ENCODE results near the gene UBE2QL1.

UBE2QL1 gene

GRCh38 chr5:6448622-6449464 is at the start of gene UBE2QL1:
UBE2QL1 (plus strand) TSS chr5:6448859; CDS start chr5:6448894, 35 bp downstream.
- Mint-ChIP-seq H3K36me3 (ENCODE audit: low read depth) (no peaks in the 10 kb centered on the region), H3K4me1 (peaks cover 11% of the 10 kb centered on the region), H3K27me3 (peaks cover 51% of the 10 kb centered on the region), H3K27ac (no peak within 1 kb of the TSS), H3K4me3 (peak within 1 kb of the TSS; percentile 60), H3K9me3 (no peaks in the 10 kb centered on the region)
- ATAC-seq (peak; percentile 22), DNase-seq (peak; percentile 9)

GRCh38 chr5:6399980-6400910 is 48.4 kb upstream of the UBE2QL1 start:
- Mint-ChIP-seq H3K4me1 (peaks cover 4% of the 10 kb centered on the region), H3K27ac (no peak overlapping the region), H3K27me3 (peaks cover 2% of the 10 kb centered on the region), H3K4me3 (no peak overlapping the region), H3K9me3 (no peaks in the 10 kb centered on the region), H3K36me3 (ENCODE audit: low read depth) (no peaks in the 10 kb centered on the region)
- ATAC-seq = no peak
- no peak for DNase-seq

DNA sequence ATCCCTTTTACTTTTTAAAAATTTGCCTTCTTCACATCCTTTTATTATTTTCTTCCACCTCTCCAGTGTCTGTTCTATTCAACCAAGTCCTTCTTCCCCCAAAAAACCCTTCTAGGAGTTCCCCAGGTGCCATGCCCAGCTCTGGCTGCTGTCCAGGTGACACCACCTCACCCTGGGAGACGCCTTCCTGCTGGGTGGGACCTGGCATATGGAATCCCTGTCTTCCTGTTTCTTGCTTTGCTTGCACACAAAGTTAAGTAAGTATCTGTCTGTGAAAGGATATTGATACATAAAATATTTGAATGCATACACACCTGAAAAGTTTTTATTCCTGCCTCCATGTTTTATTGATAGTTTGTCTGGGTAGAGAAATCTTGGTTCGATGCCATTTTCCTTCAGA is 47.2 kb upstream of the UBE2QL1 start:
- H3K36me3 Mint-ChIP-seq (ENCODE audit: low read depth) = no peaks in the 10 kb centered on the region
- H3K27me3 Mint-ChIP-seq = peaks cover 8% of the 10 kb centered on the region
- H3K4me3 Mint-ChIP-seq = no peak overlapping the region
- ATAC-seq (no peak), DNase-seq (no peak)
- H3K9me3 Mint-ChIP-seq = no peaks in the 10 kb centered on the region
- no peak overlapping the region for H3K27ac Mint-ChIP-seq
- H3K4me1 Mint-ChIP-seq = peaks cover 4% of the 10 kb centered on the region

- Mint-ChIP-seq H3K27me3 (peaks cover 8% of the 10 kb centered on the region), H3K36me3 (ENCODE audit: low read depth) (no peaks in the 10 kb centered on the region), H3K27ac (no peak overlapping the region), H3K9me3 (no peaks in the 10 kb centered on the region), H3K4me3 (no peak overlapping the region), H3K4me1 (peaks cover 4% of the 10 kb centered on the region)
- ATAC-seq (peak; percentile 66), DNase-seq (no peak)
These were observed 45.7 kb upstream of the UBE2QL1 start for GRCh38 chr5:6402939-6403338.

- Mint-ChIP-seq H3K36me3 (ENCODE audit: low read depth) (no peaks in the 10 kb centered on the region), H3K27ac (no peak overlapping the region), H3K4me1 (peaks cover 7% of the 10 kb centered on the region), H3K4me3 (no peak overlapping the region), H3K27me3 (peaks cover 8% of the 10 kb centered on the region), H3K9me3 (no peaks in the 10 kb centered on the region)
- DNase-seq = no peak
- ATAC-seq = no peak
These were observed 45.2 kb upstream of the UBE2QL1 start for GRCh38 chr5:6403416-6403815.

GRCh38 chr5:6404129-6404528 is 44.5 kb upstream of the UBE2QL1 start:
- H3K4me3 Mint-ChIP-seq = no peak overlapping the region
- no peaks in the 10 kb centered on the region for H3K9me3 Mint-ChIP-seq
- no peak for DNase-seq
- no peak overlapping the region for H3K27ac Mint-ChIP-seq
- H3K27me3 Mint-ChIP-seq = peaks cover 8% of the 10 kb centered on the region
- no peak for ATAC-seq
- peaks cover 10% of the 10 kb centered on the region for H3K4me1 Mint-ChIP-seq
- H3K36me3 Mint-ChIP-seq (ENCODE audit: low read depth) = no peaks in the 10 kb centered on the region

DNA sequence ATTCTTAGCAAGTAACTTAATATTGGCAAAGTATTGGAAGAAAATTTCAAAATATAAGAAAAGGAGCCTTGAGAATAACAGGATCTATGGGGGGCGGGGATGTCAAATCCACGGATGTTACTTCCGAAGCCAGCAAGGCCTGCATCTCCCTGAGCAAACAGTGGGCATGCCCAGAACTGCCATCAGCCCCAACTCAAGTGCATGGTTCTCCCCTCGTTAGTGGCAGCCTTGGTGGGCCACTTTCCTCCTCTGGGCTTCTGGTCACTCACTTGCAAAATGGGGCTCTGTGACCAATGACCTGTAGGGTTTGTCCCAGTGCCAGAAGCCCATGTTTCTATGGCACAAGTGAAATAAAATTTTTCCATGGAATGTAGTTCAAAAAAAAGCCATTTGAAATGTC is 43.1 kb upstream of the UBE2QL1 start:
- Mint-ChIP-seq H3K4me3 (no peak overlapping the region), H3K9me3 (no peaks in the 10 kb centered on the region), H3K27me3 (peaks cover 8% of the 10 kb centered on the region)

DNA sequence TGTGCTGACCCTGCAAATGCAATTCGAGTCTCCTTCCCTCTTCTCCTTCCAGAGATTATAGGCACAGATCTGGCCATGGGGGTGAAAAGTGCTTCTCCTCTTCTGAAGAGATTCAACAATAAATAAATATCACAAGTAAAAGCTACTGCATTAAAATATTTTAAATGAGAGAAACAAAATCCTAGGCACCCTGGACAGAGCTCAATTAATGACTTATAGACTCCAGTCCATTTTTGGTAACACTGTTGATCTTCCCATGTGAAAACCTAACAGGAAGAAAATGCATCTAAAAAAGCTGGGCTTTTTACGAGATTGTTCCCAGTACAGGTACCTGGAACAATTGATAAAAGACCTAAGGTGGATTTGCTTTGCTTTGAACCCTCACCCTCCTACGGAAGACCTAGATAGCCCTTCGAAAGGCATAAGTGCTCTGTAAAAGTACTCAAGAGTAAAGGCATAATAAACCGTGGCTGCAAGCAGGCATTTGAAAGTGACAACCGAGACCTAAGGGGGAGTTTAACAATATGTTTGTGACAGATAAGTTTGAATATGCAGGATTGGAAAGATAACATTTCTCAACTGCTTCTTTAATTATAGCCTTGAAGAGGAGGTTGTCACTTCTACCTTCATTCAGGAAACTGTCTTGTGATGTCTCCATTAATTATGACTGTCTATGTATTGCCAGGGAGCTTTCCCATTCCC is 41.0 kb upstream of the UBE2QL1 start:
- no peak overlapping the region for H3K27ac Mint-ChIP-seq

More for the DNA sequence above, 43.1 kb upstream of the UBE2QL1 start:
- DNase-seq (no peak), ATAC-seq (no peak)
- Mint-ChIP-seq H3K27ac (no peak overlapping the region), H3K36me3 (ENCODE audit: low read depth) (no peaks in the 10 kb centered on the region), H3K4me1 (peaks cover 10% of the 10 kb centered on the region)

DNA sequence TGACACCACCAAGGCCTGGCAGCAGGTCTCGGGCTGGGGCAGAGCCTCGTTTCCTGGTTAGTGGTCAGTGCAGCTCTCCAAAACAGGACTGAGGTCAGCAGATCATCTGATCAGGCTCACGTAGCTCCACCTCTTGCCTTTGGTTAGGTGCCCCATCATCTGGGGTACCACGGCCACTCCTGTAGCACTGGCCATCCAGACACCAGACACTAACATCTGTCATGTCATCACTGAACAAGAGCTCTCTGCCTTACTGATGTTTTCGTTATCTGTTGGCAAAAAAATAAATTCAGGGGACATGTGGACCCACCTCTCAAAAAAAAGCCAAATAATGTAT is 40.4 kb upstream of the UBE2QL1 start:
- no peak for ATAC-seq
- peaks cover 8% of the 10 kb centered on the region for H3K4me1 Mint-ChIP-seq
- H3K27ac Mint-ChIP-seq = no peak overlapping the region

More for the DNA sequence above, 41.0 kb upstream of the UBE2QL1 start:
- Mint-ChIP-seq H3K9me3 (no peaks in the 10 kb centered on the region), H3K27me3 (peaks cover 7% of the 10 kb centered on the region), H3K36me3 (ENCODE audit: low read depth) (no peaks in the 10 kb centered on the region), H3K4me3 (no peak overlapping the region), H3K4me1 (peaks cover 10% of the 10 kb centered on the region)
- DNase-seq (no peak), ATAC-seq (no peak)

DNA sequence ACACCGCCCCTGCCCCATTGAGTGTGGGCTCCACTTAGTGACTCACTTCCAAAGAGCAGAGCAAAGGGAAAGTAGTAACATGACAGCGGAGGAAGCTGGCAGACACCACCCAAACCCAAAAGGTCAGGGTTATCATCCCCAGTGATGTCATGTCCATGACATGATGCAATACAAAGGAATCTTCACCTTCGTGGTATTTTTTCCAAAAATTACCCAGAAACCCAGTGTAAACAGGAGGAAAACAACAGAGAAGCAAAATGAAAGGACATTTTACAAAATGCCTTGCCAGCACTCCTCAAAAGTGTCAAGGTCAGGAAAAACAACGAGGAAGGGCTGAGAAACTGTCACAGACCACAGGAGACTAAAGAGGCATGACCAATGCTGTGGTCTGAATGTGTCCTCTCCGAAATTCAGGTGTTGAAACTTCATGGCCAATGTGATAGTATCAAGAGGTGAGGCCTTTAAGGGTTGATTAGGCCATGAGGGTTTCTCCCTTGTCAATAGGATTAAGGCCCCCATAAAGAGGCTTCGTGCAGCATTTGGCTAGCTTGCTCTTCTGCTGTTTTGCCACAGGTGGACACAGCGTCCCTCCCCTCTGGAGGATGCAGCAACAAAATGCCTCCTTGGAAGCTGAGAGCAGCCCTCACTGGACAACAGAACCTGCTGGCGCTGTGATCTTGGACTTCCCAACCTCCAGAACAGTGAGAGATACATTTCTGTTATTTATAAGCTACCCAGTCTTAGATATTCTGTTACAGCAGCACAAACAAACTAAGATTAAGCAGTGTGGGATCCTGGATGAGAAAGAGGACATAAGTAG is 39.8 kb upstream of the UBE2QL1 start:
- no peaks in the 10 kb centered on the region for H3K9me3 Mint-ChIP-seq

More for the DNA sequence above, 40.4 kb upstream of the UBE2QL1 start:
- Mint-ChIP-seq H3K4me3 (no peak overlapping the region), H3K9me3 (no peaks in the 10 kb centered on the region), H3K36me3 (ENCODE audit: low read depth) (no peaks in the 10 kb centered on the region), H3K27me3 (peaks cover 5% of the 10 kb centered on the region)
- DNase-seq = no peak

DNA sequence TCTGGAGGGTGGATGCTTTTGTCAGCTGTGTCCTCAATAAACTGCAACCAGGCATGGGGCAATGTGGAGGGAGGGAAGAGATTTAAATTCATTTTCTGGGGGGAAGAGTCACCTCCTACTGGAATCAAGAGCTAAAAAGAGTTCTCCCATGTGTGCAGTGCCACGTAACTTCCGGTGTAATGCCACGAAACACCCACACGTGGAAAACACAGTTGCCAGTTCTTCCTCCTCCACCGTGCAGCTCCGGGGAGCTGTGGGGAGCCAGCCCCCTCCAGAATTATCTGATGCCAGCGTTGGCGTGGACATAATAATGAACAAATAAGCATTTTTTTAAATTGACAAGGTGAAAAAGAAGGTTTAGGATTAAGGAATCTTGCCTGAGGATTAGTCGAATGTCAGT is 38.2 kb upstream of the UBE2QL1 start:
- H3K4me3 Mint-ChIP-seq = no peak overlapping the region
- H3K36me3 Mint-ChIP-seq (ENCODE audit: low read depth) = no peaks in the 10 kb centered on the region
- ATAC-seq (no peak), DNase-seq (no peak)
- peaks cover 4% of the 10 kb centered on the region for H3K27me3 Mint-ChIP-seq
- peaks cover 6% of the 10 kb centered on the region for H3K4me1 Mint-ChIP-seq
- H3K9me3 Mint-ChIP-seq = no peaks in the 10 kb centered on the region
- no peak overlapping the region for H3K27ac Mint-ChIP-seq

More for the DNA sequence above, 39.8 kb upstream of the UBE2QL1 start:
- no peaks in the 10 kb centered on the region for H3K36me3 Mint-ChIP-seq (ENCODE audit: low read depth)
- DNase-seq (no peak), ATAC-seq (peak; percentile 77)
- peak overlapping the region; percentile 50 for H3K27ac Mint-ChIP-seq
- H3K27me3 Mint-ChIP-seq = peaks cover 5% of the 10 kb centered on the region
- no peak overlapping the region for H3K4me3 Mint-ChIP-seq
- H3K4me1 Mint-ChIP-seq = peaks cover 6% of the 10 kb centered on the region

GRCh38 chr5:6411141-6411540 is 37.5 kb upstream of the UBE2QL1 start:
- H3K27me3 Mint-ChIP-seq = peaks cover 2% of the 10 kb centered on the region
- no peaks in the 10 kb centered on the region for H3K9me3 Mint-ChIP-seq
- no peak overlapping the region for H3K27ac Mint-ChIP-seq
- H3K4me1 Mint-ChIP-seq = peaks cover 6% of the 10 kb centered on the region
- no peak overlapping the region for H3K4me3 Mint-ChIP-seq
- DNase-seq (no peak), ATAC-seq (no peak)
- no peaks in the 10 kb centered on the region for H3K36me3 Mint-ChIP-seq (ENCODE audit: low read depth)

DNA sequence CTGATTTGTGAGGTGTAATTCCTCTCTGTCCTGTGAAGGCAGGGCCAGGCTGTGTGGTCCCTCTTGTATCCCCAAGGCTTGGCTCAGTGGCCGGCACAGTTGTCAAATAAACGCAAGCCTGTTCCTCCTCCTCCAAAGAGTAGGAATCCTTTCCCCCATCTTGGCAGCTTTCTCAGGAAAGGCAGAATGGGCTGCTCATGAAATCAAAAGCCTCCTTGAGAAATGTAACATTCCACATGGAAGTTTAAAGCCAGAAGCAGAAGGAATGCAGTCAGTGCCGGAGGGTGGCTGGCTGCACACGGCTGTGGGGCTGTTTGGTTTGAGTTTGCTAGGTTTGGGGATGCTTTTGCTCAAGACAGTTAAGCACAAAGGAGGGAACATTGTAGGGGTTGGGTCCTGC is 35.8 kb upstream of the UBE2QL1 start:
- Mint-ChIP-seq H3K36me3 (ENCODE audit: low read depth) (no peaks in the 10 kb centered on the region), H3K4me1 (peaks cover 6% of the 10 kb centered on the region), H3K27me3 (no peaks in the 10 kb centered on the region), H3K4me3 (no peak overlapping the region), H3K9me3 (no peaks in the 10 kb centered on the region), H3K27ac (no peak overlapping the region)
- no peak for ATAC-seq
- DNase-seq = no peak

DNA sequence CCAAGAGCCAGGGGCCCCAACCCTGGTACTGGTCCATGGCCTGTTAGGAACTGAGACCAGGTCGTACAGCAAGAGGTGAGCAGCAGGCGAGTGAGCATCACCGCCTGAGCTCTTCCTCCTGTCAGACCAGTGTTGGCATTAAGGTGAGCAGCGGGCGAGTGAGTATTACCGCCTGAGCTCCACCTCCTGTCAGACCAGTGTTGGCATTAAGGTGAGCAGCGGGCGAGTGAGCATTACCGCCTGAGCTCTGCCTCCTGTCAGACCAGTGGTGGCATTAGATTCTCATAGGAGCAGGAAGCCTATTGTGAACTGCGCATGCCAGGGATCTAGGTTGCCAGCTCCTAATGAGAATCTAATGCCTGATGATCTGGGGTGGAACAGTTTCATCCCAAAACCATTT is 31.0 kb upstream of the UBE2QL1 start:
- no peaks in the 10 kb centered on the region for H3K27me3 Mint-ChIP-seq
- DNase-seq (no peak), ATAC-seq (no peak)
- H3K36me3 Mint-ChIP-seq (ENCODE audit: low read depth) = no peaks in the 10 kb centered on the region
- no peak overlapping the region for H3K4me3 Mint-ChIP-seq
- H3K9me3 Mint-ChIP-seq = no peaks in the 10 kb centered on the region
- no peak overlapping the region for H3K27ac Mint-ChIP-seq
- H3K4me1 Mint-ChIP-seq = no peaks in the 10 kb centered on the region
